Activated CD4-positive, alpha-beta T cell treated with anti-CD3 and anti-CD28 coated beads, Interleukin-2, amount 50 U/mL, for 48 hours (primary cell): Measurements from ENCODE around the gene TUBB2B.
"Not testable (repeated sequence)": the region's sequence is repeated elsewhere in the genome, so short reads cannot be mapped to it uniquely, and the experiment has no call there.

Experiments used
- DNase-seq, 2 experiments: peaks; one replicate each; pipeline ENCODE4 v3.0.0-alpha.2; 2020

TUBB2B gene

DNA sequence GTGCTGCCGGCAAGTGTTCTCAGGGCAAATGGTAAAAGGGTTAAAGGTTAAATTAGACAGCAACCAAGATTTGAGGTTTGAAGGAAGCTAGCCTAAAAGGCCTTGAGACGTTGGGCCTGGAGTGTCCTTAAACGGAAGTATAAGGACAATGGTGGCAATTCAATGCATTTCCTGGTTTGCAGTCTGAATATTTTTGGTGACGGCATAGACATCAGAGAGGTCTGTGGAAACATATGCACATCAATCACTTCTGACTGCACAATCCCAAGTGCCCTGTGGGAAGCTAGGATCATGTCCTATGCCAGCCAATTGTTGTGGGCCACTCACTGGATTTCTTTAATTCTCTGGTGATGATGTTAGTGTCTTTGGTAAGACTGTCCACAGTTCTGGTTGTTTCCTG is 44.4 kb downstream of the TUBB2B start:
- DNase-seq = no peak

DNA sequence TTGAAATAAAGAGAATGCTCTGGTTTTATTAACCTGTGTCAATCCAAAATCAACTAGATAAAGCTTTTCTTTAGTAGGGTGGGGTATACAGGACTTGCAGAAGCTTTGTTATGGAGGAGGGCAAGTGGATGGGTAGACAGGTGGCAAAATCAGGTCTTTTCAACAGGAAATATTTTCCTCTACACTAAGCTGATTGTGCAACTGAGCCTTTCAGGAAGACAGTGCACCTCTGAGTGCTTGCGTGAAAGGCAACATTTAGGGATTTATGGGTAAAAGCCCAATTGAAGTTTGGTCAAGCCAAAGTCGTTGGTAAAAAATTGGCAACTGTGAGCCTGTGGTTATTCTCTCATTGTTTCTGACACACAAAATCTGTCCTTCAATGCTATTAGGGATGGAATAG is 46.3 kb downstream of the TUBB2B start:
- DNase-seq = no peak

DNA sequence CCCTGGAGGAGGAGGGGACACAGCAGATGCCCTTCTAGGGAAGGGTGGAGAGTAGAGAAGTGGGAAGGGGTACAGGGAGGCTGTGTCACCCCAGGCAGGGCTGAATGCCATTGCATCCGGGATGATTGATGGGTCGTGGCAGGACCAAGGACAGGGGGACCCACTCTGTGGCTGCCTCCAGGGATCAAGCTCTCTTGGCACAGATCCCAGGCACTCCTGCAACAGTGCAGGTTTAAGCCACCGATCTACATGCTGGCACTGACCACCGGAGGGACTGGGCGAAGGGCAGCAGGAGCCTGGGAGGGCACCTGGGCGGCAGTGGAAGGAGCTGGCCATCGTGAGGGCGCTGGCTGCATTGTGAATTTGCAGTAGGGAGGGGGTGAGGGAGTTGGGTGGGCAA is 47.5 kb downstream of the TUBB2B start:
- DNase-seq = not testable (repeated sequence)

DNA sequence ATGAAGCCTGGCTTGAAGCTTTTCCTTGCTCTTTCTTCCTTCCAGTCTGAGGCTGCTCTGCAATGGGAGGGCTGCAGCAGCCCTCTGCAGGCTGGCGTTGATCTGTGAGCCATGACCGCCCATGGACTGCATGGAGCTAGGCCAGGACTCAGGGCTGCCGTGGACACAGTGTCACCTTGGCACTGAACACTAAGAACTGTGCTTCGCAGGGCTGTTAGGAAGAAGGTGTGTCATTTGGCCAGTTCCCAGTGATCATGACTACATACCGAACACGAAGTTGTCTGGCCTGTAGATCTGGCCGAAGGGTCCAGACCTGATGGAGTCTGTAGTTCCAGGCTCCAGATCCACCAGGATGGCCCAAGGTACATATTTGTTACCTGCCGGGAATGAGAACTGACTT is 48.8 kb downstream of the TUBB2B start:
- DNase-seq = not testable (repeated sequence)

DNA sequence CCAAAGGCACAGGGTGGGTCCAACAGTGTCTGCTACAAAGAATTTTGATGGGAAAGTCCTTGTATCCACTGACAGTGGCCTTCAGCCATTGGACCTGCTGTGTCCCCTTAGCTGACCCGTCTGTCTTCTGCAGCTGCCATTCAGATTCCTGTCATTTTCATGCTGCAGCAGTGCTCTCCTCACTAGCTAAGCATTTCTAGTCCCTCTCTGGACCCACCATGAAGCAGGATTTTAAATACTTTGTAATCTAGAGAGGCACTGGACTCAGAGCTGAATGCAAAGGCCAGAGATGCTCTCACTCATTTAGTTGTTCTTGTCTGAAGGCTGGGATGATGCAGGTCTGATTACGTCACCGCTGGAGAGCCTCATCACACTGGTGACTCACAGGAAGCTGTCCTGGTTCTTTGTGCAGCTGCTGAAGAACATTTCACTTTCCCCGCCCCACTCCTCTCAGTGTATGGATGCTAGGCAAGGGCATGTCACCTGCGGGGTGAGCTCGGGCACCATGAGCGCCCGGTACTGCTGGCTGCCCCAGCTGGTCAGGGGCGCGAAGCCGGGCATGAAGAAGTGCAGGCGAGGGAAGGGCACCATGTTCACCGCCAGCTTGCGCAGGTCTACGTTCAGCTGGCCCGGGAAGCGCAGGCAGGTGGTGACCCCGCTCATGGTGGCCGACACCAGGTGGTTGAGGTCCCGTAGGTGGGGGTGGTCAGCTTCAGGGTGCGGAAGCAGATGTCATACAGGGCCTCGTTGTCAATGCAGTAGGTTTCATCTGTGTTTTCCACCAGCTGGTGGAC is 50.7 kb downstream of the TUBB2B start:
- DNase-seq = peak; percentile 34 to 53

DNA sequence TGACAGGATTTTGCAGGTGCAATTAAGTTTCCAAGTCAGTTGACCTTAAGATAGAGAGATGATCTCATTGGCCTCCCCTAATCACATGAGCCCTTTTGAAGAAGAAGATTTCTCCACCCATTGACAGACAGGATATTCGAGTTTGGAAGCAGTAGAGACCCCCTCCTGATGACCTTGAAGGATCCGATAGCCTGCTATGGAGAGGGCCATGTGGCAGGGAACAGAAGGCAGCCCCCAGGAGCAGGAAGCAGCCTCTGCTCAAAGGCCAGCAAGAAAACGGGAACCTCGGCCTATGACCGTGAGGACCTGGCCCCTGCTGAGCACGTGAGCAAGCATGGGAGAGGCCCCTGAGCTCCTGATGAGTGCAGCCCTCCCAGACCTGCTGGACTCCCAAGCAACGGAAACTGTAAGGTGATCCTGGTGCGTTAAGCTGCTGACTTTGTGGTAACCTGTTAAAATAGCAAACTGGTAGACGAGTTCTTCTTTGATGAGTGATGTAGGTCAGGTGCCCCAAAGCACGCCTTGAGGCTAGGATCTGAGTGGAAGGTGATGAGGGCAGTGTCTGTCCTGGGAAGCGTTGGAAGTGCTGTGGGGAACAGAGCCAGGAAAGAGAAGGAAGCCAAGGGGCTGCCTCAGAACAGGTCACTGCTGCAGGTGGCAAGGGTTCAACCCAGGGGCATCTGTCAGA is 51.6 kb downstream of the TUBB2B start:
- no peak for DNase-seq
